Loucy (cell line): ENCODE results near the gene FAU.

Source experiments
- CTCF ChIP-seq: fragments of 200-600 bp; sonication (generic); conservative IDR thresholded peaks from 2 replicates; pipeline ENCODE4 v1.5.1; 2014; ENCODE audit warnings: mild to moderate bottlenecking, antibody characterized with exemption, low read length
- EZH2phosphoT487 ChIP-seq: fragments of 200-600 bp; IDR thresholded peaks from 2 replicates; pipeline ENCODE4 v1.6.1; 2018; ENCODE audit warnings: antibody characterized with exemption, mild to moderate bottlenecking, moderate library complexity, borderline replicate concordance

GRCh38 chr11:65083134-65083833 lies 38.6 kb downstream of the FAU start:
- no peak for TF ChIP-seq CTCF
- no peak for TF ChIP-seq EZH2phosphoT487
